Stimulated activated CD4-positive, alpha-beta T cell treated with anti-CD3 and anti-CD28 coated beads, Interleukin-2, amount 100 ng/mL, for 24 hours (primary cell): ENCODE data around the gene ITSN1.
"Not testable (repeated sequence)": the region's sequence is repeated elsewhere in the genome, so short reads cannot be mapped to it uniquely, and the experiment has no call there.

Source experiments
- DNase-seq, 2 donors: peaks; one replicate each; pipeline ENCODE4 v3.0.0-alpha.2; 2020

ITSN1 gene

GRCh38 chr21:33651965-33652680, 9.8 kb downstream of the ITSN1 start:
- DNase-seq: no peak

- DNase-seq: no peak
Measured at GRCh38 chr21:33654412-33654811, 12.1 kb downstream of the ITSN1 start.

- DNase-seq: no peak
Measured at GRCh38 chr21:33655588-33656221, 13.4 kb downstream of the ITSN1 start.

- DNase-seq: no peak
Measured at GRCh38 chr21:33657124-33657820, 15.0 kb downstream of the ITSN1 start.

- DNase-seq: no peak
Measured at GRCh38 chr21:33658919-33659567, 16.7 kb downstream of the ITSN1 start.

GRCh38 chr21:33659568-33659949, 17.3 kb downstream of the ITSN1 start:
- no peak for DNase-seq

- DNase-seq: no peak
Measured at GRCh38 chr21:33660406-33660805, 18.1 kb downstream of the ITSN1 start.

GRCh38 chr21:33661146-33661545, 18.8 kb downstream of the ITSN1 start:
- no peak for DNase-seq

GRCh38 chr21:33662046-33662445, 19.7 kb downstream of the ITSN1 start:
- no peak for DNase-seq

GRCh38 chr21:33663241-33663640, 20.9 kb downstream of the ITSN1 start:
- DNase-seq: no peak

- DNase-seq: no peak
Measured at GRCh38 chr21:33664135-33664534, 21.8 kb downstream of the ITSN1 start.

- DNase-seq: no peak
Measured at GRCh38 chr21:33666153-33666552, 23.9 kb downstream of the ITSN1 start.

- DNase-seq: no peak
Measured at GRCh38 chr21:33667636-33668035, 25.3 kb downstream of the ITSN1 start.

GRCh38 chr21:33668180-33668579, 25.9 kb downstream of the ITSN1 start:
- DNase-seq: no peak

- no peak for DNase-seq
Measured at GRCh38 chr21:33668620-33669019, 26.3 kb downstream of the ITSN1 start.

- no peak for DNase-seq
Measured at GRCh38 chr21:33670076-33670978, 28.0 kb downstream of the ITSN1 start.

- DNase-seq: no peak
Measured at GRCh38 chr21:33673473-33673872, 31.2 kb downstream of the ITSN1 start.

- DNase-seq: no peak
Measured at GRCh38 chr21:33674226-33674625, 31.9 kb downstream of the ITSN1 start.

- DNase-seq: not testable (repeated sequence)
Measured at GRCh38 chr21:33676666-33677065, 34.4 kb downstream of the ITSN1 start.

GRCh38 chr21:33677450-33677849, 35.1 kb downstream of the ITSN1 start:
- DNase-seq: no peak

GRCh38 chr21:33680870-33681269, 38.6 kb downstream of the ITSN1 start:
- DNase-seq: no peak

- no peak for DNase-seq
Measured at GRCh38 chr21:33682992-33683627, 40.8 kb downstream of the ITSN1 start.
